ENCODE data around the gene TMEM63B.

DNA sequence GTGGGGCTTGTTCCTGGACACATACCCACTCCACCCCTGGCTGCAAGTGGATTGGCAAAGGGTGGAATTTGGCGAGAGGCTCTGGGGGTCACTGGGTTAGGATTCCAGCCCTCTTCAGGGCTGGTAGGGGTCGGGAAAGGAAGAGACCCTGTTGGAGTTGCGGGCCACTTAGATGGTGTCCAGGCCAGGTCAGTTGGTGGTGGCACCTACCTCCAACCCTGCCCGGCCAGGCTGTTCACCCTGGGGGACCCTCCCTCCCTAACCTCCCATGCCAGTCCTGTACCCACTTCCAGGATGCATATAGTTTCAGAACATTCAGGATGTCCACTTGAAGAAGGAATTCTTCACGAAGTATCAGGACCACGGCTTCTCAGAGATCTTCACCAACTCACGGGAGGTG is 52.3 kb downstream of the TMEM63B start:
- TF ChIP-seq, protein P1, sequence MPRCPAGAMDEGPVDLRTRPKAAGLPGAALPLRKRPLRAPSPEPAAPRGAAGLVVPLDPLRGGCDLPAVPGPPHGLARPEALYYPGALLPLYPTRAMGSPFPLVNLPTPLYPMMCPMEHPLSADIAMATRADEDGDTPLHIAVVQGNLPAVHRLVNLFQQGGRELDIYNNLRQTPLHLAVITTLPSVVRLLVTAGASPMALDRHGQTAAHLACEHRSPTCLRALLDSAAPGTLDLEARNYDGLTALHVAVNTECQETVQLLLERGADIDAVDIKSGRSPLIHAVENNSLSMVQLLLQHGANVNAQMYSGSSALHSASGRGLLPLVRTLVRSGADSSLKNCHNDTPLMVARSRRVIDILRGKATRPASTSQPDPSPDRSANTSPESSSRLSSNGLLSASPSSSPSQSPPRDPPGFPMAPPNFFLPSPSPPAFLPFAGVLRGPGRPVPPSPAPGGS (IDR thresholded peaks at IDR 0.05), result no peak
- TF ChIP-seq POLR2AphosphoS2 (conservative IDR thresholded peaks at IDR 0.05; ENCODE audit: low read length) (no peak), JUN (IDR thresholded peaks at IDR 0.05) (no peak), BHLHE40 (IDR thresholded peaks at IDR 0.05; ENCODE audit: low read depth, low read length) (no peak), EP300 (IDR thresholded peaks at IDR 0.05) (no peak)
- TF ChIP-seq, protein P2, sequence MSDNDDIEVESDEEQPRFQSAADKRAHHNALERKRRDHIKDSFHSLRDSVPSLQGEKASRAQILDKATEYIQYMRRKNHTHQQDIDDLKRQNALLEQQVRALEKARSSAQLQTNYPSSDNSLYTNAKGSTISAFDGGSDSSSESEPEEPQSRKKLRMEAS (IDR thresholded peaks at IDR 0.05), result no peak
- TF ChIP-seq, protein P3, sequence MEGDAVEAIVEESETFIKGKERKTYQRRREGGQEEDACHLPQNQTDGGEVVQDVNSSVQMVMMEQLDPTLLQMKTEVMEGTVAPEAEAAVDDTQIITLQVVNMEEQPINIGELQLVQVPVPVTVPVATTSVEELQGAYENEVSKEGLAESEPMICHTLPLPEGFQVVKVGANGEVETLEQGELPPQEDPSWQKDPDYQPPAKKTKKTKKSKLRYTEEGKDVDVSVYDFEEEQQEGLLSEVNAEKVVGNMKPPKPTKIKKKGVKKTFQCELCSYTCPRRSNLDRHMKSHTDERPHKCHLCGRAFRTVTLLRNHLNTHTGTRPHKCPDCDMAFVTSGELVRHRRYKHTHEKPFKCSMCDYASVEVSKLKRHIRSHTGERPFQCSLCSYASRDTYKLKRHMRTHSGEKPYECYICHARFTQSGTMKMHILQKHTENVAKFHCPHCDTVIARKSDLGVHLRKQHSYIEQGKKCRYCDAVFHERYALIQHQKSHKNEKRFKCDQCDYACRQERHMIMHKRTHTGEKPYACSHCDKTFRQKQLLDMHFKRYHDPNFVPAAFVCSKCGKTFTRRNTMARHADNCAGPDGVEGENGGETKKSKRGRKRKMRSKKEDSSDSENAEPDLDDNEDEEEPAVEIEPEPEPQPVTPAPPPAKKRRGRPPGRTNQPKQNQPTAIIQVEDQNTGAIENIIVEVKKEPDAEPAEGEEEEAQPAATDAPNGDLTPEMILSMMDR (IDR thresholded peaks at IDR 0.05), result no peak
